GM19240 (cell line): Measurements from ENCODE around the gene ZSCAN26.
"Not testable (repeated sequence)": the region's sequence is repeated elsewhere in the genome, so short reads cannot be mapped to it uniquely, and the experiment has no call there.

ENCODE experiments used
- DNase-seq: peaks from one replicate; pipeline ENCODE4 v3.0.0; 2011; ENCODE audit warnings: low spot score; ENCODE audit not compliant: insufficient read length

The ZSCAN26 gene

GRCh38 chr6:28315628-28316027, 48.7 kb downstream of the ZSCAN26 start:
- no peak for DNase-seq

GRCh38 chr6:28317866-28318265, 50.9 kb downstream of the ZSCAN26 start:
- not testable (repeated sequence) for DNase-seq

GRCh38 chr6:28322661-28323060, 55.7 kb downstream of the ZSCAN26 start:
- DNase-seq: no peak

- no peak for DNase-seq
Observed at GRCh38 chr6:28323813-28324424, 57.0 kb downstream of the ZSCAN26 start.

- DNase-seq: no peak
Observed at GRCh38 chr6:28326371-28326948, 59.5 kb downstream of the ZSCAN26 start.
